HG03135 (cell line): ENCODE measurements around the gene SNX30.

Experiments used
- ATAC-seq: cut with Tn5 transposase; IDR thresholded peaks from one replicate; pipeline ENCODE4 v1.9.1; 2021; ENCODE audit warnings: mild to moderate bottlenecking, moderate library complexity; ENCODE audit not compliant: unreplicated experiment

The SNX30 gene

DNA sequence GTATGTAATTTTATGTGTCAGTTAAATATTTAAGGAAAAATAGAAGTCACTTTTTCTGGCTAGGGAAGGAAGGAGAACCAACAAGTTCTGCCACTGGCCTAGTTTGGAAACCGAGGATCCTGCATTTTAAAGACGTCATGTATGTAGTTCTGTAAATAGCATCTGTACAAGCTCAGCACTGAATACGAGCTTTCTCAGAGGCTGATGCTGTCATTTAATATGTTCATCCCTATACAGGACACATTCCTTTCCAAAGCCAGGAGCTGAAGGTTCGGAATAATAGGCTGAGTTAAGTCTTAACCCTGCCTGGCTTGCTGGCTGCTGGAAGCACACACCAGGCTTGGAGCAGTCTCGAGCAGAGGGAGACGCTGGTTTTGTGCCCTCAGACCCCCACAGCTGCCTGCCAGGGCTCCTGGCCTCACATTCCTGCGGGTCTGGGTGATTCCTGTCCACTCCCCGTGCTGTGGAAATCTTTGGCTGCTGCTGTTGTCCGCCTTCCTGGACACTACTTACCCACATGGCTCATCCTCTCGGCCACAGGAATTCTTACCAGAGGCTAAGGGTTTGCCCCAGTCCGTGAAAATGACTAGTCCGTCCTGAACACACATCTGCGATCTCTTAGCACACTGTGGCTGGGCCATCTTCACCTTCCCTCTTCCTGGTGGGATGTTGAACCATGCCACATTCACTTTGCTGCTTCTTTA, 103.5 kb downstream of the SNX30 start:
- ATAC-seq = no peak

DNA sequence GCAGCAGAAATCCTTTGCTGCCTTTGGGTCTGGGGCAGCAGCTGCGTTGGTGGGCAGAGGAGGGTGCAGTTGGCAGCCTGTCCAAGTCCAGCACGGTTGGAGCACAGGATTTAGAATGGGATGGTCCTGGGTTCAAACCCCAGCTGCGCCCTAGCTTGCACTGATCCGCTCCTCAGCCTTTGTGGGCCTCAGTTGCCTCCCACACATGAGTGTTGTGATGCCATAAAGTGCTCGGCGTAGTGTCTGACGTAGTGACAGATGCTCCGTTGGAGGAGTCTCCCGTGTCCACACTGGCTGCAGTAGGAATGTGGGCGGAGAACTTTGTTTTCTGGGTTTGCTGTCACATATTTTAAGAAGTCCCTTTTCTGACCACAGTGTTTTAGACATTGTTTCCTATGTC, 104.1 kb downstream of the SNX30 start:
- ATAC-seq = no peak

DNA sequence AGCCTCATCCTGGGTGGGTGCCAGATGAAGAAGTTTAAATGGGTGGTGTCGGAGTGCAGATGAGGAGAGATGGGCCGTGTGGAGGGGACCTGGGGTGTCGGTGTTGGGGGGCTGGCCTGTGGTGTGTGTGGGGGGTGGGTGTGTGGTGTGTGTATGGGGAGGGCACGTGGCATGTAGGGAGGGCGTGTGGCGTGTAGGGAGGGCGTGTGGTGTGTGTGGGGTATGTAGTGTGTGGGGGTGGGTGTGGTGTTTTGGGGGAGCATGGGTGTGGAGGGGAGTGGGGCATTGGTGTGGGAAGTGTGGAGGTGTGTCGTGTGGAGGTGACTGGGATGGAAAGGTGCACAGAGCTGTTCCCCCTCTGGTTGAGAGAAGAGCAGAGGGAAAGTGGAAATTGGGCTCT, 105.6 kb downstream of the SNX30 start:
- ATAC-seq = no peak

DNA sequence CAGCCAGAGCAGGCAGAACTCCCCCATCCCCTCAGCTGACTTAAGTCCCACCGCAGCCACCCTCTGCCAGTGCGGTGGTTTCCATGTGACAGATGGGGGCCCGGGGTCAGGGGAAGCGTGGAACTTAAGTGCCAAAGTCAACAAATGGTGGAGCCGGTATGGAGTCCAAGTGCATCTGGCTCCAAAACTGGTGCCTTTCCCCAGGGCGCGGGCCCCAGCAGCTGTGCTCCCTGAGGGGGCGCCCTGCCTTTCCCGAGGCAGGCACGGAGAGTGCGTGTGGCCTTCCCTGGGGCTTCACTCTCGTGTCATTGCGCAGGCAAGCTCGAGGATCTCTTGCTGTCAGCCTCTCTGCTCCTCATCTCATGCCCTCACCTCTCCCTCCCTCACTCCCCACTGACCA, 106.3 kb downstream of the SNX30 start:
- no peak for ATAC-seq

DNA sequence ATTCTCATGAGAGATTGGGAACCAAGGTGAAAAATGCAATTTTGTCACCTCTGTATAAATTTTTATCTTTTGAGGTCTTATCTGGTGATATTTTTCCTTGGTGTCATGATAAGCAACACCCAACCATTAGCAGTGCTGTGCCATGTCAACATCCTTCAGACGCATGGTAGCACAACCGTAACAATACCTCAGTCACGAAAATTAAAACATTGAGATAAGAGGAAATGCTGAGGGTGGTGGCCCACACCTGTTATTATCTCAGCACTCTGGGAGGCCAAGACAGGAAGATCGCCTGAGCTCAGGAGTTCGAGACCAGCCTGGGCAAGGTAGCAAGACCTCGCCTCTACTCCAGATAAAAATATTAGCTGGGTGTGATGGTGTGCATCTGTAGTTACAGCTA, 107.4 kb downstream of the SNX30 start:
- ATAC-seq = no peak

DNA sequence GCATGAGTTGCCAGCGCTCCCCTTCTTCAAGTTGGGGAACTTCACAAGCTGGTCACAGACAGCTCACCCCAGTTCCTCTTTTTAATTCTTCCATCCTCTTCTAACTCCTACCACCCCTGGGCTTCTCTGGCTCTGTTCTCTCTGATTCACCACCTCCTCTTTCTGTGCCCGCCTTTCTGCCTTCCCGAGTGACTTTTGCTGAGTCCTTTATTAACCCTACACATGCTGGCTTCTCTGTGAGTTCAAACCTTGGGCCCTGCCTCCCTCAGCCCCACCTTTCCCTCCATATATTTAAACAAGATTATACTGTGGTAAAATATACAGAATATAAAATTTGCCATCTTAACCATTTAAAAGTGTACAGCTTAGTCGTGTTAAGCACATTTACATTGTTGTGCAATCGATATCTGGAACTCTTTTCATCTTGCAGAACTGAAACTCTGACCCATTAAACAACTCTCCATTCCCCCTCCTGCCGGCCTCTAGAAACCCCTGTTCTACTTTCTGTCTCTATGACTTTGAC, 108.1 kb downstream of the SNX30 start:
- peak; percentile 72 for ATAC-seq

DNA sequence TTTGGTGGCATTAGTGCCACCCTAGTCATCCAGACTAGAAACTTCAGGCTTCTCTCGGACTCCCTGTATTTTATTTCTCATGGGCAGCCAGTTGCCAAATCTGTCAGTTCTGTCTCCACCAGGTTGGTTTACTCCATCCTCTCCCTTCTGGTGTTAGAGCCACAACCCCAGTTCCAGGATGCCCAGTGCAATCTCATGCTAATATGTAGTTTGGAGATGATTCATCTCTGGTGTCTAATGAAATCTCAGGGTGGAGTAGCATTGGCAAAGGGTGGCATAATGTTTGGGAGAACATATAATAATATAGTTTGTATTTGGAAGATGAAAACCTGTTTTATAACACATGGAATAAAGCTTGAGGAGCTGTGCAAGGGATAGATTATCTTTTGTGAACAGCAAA, 109.9 kb downstream of the SNX30 start:
- ATAC-seq = no peak

DNA sequence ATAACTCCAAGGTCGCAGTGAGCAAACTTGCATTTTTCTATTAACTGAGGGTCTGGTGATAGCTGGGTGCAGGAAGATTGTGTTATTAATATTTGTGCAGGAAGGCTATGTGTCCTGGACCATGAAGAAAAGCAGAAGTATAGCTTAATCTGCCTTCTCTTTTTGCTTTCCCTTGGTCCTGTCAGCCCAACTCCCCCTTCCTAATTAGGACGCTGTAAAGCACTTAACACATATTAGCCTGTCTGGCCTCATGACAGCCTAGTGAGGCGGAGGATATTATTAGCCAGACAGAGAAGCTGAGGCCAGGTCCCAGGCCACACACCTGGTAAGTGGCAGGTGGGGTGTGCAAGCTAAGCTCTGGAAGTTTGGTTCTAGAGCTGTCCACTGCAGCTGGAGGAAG, 110.6 kb downstream of the SNX30 start:
- ATAC-seq = no peak

DNA sequence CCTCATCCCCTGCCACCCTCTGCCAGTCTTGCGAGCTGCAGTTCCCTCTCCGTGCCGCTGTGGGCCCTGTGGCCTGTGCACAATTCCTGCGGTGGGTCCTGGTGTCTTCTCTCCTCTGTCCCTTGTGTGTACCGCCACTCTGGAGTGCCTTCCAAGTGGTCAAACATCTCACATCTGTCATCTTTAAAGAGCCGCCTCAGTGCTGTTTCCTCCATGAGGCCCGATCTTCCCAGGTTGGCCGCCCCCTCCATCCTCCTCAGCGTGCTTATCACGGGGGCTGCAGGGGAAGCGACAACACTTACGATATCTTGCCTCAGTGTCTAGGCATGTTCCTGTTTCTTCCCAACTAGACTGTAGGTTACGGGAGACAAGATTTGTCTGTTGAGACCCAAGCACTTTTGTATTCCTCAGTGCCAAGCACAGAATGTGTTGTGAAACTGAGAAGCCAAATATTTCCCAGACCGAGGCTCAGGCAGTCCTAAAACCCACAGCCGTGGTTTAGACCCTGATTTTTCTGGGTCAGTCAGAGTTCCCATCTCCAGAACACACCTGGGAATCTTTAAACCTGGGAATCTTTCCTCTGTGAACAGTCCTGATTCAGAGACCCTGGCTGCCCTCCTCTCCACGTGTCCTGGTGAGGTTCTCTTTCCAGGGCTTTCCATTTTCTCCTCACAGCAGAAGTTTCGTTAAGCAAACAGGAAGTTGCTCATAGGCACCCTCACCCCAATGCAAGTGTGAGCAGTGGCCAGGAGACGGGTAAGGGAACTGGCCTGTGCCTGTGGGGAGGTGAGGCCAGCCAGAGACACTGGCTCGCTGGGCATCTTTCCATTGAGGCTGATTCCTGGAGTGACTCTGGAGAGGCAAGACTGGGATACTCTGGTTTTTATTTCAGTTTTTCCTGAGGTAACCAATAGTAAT, 111.3 kb downstream of the SNX30 start:
- ATAC-seq = no peak

DNA sequence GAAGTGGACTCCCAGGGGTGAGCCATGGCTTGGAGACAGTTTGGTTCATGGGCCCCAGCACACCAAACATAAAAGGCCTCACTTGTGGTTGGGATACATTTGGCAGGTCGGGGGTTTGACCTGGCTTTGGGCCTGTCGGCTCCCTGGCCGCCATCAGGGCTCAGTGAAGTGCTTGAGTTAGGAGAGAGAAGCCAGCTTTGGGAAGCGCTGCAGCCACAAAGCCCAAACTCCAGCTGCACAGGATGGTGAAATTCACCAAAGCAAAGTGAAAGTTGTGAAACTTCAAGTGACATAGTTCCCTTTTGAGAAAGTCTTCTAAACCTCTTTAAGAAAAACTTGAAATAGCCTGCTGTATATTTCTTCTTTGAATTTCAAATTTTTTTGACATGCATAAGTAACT, 112.7 kb downstream of the SNX30 start:
- no peak for ATAC-seq

DNA sequence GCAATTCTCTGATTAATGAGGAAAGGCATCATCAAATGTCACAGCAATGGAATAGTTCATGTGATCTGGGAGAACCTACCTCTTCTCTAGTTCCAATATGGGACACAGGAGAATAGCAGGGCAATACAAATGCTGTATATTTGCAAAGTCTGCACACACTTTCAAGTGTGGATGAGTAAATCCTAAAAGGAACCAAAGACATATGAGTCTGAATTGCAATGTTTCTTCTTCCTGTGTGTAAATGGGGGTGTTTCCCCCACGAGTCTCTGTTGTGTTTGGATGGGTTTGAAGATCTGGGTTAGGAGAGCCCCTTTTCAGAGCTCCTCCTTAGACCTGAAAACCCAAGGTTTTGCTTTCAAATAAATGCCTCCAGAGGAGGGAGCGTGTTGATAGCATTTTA, 113.2 kb downstream of the SNX30 start:
- ATAC-seq = no peak

DNA sequence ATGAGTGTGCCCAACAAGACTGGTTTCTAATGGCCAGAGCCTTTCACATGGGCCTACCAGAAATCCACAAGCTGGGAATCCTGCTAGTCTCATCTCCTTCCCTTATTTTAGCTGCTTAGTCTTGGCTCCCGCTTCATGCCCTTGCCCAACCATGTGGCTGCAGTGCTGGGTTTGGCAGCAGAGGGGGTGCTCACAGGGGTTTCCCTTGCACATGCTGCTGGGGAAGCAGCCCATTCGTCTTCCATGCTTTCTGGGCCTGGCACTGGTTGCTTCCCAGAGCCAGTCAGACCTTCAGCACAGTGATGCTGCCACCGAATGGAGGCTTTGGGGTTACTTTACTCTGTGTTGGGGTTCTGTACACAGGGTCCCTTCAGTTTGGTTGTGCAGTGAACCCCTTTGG, 113.8 kb downstream of the SNX30 start:
- ATAC-seq = no peak

DNA sequence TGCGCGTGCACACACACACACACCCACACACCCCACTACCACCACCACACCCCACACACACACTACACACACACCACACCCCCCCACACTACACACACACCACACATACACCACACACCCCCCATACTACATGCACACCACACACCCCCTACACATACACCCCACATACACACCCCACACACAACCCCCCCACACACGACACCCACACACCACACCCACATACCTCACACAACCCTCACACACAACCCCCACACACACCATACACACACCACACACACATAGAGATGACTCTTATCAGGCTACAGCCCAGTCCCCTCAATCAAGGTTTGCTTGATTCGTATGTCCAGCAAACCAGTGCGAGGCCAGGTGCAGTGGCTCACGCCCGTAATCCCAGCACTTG, 114.4 kb downstream of the SNX30 start:
- ATAC-seq = no peak

DNA sequence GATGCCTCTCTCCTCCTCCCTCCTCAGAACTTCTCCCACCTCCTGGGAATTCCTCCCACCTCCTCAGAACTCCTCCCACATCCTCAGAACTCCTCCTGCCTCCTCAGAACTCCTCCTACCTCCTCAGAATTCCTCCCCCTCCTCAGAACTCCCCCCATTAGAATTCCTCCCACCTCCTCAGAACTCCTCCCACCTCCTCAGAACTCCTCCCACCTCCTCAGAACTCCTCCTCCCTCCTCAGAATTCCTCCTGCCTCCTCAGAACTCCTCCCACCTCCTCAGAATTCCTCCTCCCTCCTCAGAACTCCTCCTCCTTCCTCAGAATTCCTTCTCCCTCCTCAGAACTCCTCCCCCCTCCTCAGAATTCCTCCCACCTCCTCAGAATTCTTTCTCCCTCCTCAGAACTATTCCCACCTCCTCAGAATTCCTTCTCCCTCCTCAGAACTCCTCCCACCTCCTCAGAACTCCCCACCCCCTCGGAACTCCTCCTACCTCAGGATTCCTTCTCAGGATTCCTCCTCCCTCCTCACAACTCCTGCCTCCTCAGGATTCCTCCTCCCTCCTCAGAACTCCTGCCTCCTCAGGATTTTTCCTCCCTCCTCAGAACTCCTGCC, 116.2 kb downstream of the SNX30 start:
- ATAC-seq = no peak

DNA sequence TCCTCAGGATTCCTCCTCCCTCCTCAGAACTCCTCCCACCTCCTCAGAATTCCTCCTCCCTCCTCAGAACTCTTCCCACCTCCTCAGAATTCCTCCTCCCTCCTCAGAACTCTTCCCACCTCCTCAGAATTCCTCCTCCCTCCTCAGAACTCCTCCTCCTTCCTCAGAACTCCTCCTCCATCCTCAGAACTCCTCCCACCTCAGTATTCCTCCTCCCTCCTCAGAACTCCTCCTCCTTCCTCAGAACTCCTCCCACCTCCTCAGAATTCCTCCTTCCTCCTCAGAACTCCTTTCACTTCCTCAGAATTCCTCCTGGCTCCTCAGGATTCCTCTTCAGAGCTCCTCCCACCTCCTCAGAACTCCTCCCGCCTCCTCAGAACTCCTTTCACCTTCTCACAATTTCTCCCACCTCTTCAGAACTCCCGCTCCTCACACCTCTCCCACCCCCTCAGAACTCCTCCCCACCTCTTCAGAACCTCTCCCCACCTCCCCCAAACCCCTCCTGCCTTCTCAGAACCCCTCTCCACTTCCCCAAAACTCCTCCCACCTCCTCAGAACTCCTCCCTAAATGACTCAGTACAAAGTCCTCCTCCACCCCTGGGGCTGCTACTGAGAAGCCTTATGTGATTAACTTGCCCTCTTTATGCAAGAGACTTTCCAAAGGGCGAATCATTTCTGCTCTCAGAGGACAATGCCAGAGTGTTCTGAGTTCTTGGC, 116.9 kb downstream of the SNX30 start:
- ATAC-seq = no peak

DNA sequence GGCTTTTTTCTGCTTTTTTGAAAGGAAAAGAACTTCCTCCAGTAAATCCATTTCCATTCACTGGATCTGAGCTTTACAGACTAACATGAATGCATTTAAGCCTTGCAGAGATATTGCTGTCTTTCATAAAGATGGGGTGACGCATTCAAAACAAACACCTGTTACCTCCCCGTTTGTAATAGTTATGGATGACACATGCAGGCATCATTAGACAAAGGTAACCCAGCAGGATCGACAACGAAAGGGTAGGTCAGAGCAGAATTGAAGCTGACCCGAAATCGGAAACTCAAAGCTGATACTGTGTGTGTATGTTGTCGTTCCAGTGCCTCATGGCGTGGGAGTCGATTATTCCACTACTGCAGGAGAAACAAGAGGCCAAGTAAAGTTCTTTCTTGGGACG, 117.9 kb downstream of the SNX30 start:
- ATAC-seq = no peak

DNA sequence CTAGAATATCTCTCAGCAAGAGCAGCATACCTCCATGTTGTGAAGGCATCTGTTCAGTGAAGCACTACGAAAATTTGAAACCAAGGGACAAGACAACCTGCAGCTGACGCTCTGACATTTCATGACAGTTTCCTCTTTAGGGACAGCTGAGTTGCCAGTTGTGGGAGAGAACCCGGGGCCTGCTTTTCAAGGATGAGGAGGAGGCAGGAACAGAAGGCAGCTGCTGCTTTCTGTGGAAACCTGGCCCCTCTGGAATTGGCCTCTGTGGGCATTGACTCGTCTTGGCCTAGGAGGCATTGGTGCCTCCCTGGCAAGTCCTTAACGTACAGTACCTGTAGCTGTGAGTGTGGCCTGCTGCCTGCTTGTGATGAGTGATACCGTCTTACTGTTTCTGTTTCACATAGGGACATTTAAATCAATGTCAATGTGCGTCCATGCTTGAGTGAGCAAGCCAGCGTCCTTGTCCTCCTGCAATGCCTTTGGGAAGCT, 118.5 kb downstream of the SNX30 start:
- ATAC-seq = no peak

DNA sequence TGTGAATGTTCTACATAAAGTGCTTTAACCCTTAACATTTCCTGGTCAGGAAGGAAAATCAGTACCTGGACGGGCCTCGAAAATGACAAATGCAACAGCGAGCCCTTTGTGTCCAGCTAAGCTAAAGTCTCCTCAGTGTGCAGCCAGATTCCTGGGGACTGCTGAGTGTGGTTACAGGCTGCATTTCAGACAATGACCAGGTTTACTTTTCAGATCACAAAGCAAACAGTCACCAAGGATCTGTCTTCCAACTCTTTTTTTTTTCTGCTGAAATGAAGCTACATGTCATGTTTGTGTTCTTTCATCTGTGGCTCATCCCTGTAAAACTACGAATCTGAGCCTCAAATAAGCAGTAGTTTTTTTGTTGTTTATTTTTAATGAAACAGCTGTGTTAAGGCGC, 119.4 kb downstream of the SNX30 start:
- ATAC-seq = no peak

DNA sequence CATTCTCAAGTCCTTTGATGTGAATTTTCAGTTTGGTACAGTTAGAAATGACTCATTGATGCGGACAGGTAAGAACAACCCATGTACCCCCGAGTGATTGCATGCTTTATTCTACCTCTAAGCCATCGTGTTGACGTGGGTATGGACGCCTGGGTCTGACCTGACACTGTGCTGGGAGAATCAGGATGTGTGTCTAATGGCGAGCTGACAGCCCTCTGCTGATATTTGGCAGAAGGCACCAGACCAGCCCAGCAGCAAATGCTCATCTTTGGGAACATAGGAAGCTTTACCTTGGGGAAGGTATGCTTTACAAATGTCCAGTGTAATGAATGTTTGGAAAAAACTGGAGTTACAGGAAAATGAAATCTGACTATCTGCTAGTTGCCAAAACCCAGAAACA, 120.0 kb downstream of the SNX30 start:
- no peak for ATAC-seq

DNA sequence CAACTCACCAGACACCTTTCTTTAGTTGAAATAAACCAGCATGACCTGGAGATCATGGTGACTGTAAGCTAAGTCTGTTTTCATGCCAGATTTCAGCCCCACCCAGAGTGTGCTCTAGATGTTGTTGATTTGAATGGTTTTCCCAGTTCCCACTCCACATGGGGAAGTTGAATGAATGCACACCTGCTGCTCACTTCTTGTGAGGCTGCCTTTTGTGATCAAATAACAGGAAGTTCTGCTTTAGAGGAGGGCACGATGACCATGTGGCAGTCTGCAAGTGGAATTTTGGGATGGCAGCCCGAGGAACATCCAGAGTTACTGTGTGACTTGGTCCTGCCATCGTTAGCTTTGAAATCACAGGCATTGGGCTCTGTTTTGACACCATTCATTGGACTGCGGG, 121.5 kb downstream of the SNX30 start:
- no peak for ATAC-seq
